GM12878 (cell line): Measurements from ENCODE around the gene HSBP1. TPM values are rescaled to one million over a fixed set of nuclear protein-coding genes. Genes with fewer than 3 reads are reported as not detected.
A peak's percentile ranks its signal among the peaks of the same experiment; 100 is the strongest.

Experiments used
- ATAC-seq: fragments of 200-7000 bp; cut with Tn5 transposase; 3 replicates; pipeline ENCODE4 v1.9.1; 2020; ENCODE audit warnings: mild to moderate bottlenecking, moderate library complexity
- BruUV-seq: library from RNA; stranded (reverse); fragments of 400-500 nt; replicated peaks from 2 replicates; lab custom pipeline; 2021; lab: Mats Ljungman, UMichigan
- CTCF ChIA-PET: fragments of 300-600 bp; sonication (Branson Sonifier 250); formaldehyde crosslinking; extraction: SDS; loops from one replicate; lab custom pipeline; 2021; ENCODE audit warnings: inconsistent platforms; lab: Yijun Ruan, JAX
- POLR2A ChIA-PET: fragments of 350-600 bp; formaldehyde crosslinking; extraction: SDS; loops from one replicate; lab custom pipeline; 2021; ENCODE audit warnings: inconsistent platforms; lab: Charles Lee
- RAD21 ChIA-PET: fragments of 300-600 bp; sonication (Branson Sonifier 250); formaldehyde crosslinking; loops from one replicate; lab custom pipeline; 2023; ENCODE audit warnings: antibody characterized with exemption; ENCODE audit not compliant: unreplicated experiment; lab: Charles Lee
- SMC1A ChIA-PET: fragments of 300-600 bp; sonication (Branson Sonifier 250); formaldehyde crosslinking; loops from one replicate; lab custom pipeline; 2023; ENCODE audit not compliant: unreplicated experiment, uncharacterized antibody; lab: Charles Lee
- DNase-seq: peaks from one replicate; pipeline ENCODE4 v3.0.0-alpha.2; 2011; ENCODE audit warnings: low read depth, low spot score
- FAIRE-seq: peaks from 3 replicates; lab custom pipeline; 2011; peaks lifted over from hg19 to GRCh38; lab: Jason Lieb, UNC
- H2AFZ ChIP-seq: 2 replicates; pipeline ENCODE4 v1.6.0; 2011; ENCODE audit warnings: low read depth, low read length, control low read depth; ENCODE audit not compliant: control insufficient read depth
- H3K27ac ChIP-seq: 2 replicates; pipeline ENCODE4 v1.5.1; 2011; ENCODE audit warnings: control low read depth; ENCODE audit not compliant: control insufficient read depth, insufficient read depth
- H3K27me3 ChIP-seq, 2 experiments: replicated peaks in 1 of 2; 2 replicates each; pipeline versions ENCODE4 v1.6.0 to v1.6.1; 2011; ENCODE audit warnings: low read length in 1 of 2; ENCODE audit not compliant: control insufficient read depth in 2 of 2, insufficient read depth in 2 of 2
- H3K36me3 ChIP-seq, 2 experiments: 2 replicates each; pipeline ENCODE4 v1.5.1; 2011; ENCODE audit warnings: low read length in 1 of 2; ENCODE audit not compliant: control insufficient read depth in 2 of 2, insufficient read depth in 2 of 2
- H3K4me1 ChIP-seq: 2 replicates; pipeline ENCODE4 v1.6.1; 2011; ENCODE audit warnings: mild to moderate bottlenecking, low read length, moderate library complexity, mixed read lengths; ENCODE audit not compliant: control insufficient read depth, insufficient read depth
- H3K4me2 ChIP-seq: 2 replicates; pipeline ENCODE4 v1.6.0; 2011; ENCODE audit warnings: control low read depth; ENCODE audit not compliant: control insufficient read depth, insufficient read depth
- H3K4me3 ChIP-seq: fragments of 200-600 bp; sonication (generic); 2 replicates; pipeline ENCODE4 v1.5.1; 2016
- H3K79me2 ChIP-seq: 2 replicates; pipeline ENCODE4 v1.6.0; 2011; ENCODE audit warnings: low read length; ENCODE audit not compliant: control insufficient read depth, insufficient read depth
- H3K9ac ChIP-seq: 2 replicates; pipeline ENCODE4 v1.8.0; 2011; ENCODE audit warnings: low read length, control low read depth, mixed read lengths; ENCODE audit not compliant: control insufficient read depth, insufficient read depth
- H3K9me3 ChIP-seq: replicated peaks from 3 replicates; pipeline ENCODE4 v1.5.1; 2011; ENCODE audit warnings: mild to moderate bottlenecking, low read length; ENCODE audit not compliant: control insufficient read depth, insufficient read depth
- H4K20me1 ChIP-seq: 2 replicates; pipeline ENCODE4 v1.6.0; 2011; ENCODE audit not compliant: control insufficient read depth, insufficient read depth
- HDGF ChIP-seq: fragments of 450-650 bp; IDR thresholded peaks from 2 replicates; pipeline ENCODE4 v1.6.1; 2016; ENCODE audit warnings: antibody characterized with exemption
- MTA2 ChIP-seq: fragments of 450-650 bp; IDR thresholded peaks from 2 replicates; pipeline ENCODE4 v1.6.1; 2016; ENCODE audit warnings: low read depth, mild to moderate bottlenecking, moderate library complexity
- PAX8 ChIP-seq: fragments of 450-650 bp; IDR thresholded peaks from 2 replicates; pipeline ENCODE4 v1.6.1; 2017; ENCODE audit warnings: mild to moderate bottlenecking, moderate library complexity
- RAD21 ChIP-seq: IDR thresholded peaks from 2 replicates; pipeline ENCODE4 v1.6.1; 2011; ENCODE audit warnings: mild to moderate bottlenecking, low read depth, low read length, moderate library complexity; ENCODE audit not compliant: insufficient read depth
- SPI1 ChIP-seq: IDR thresholded peaks from 2 replicates; pipeline ENCODE4 v1.6.1; 2011; ENCODE audit warnings: low read depth, mild to moderate bottlenecking, low read length, moderate library complexity, borderline replicate concordance; ENCODE audit not compliant: insufficient read depth
- TCF12 ChIP-seq: IDR thresholded peaks from 2 replicates; pipeline ENCODE4 v1.6.1; 2011; ENCODE audit warnings: low read depth, mild to moderate bottlenecking, low read length
- ZNF384 ChIP-seq: IDR thresholded peaks from 2 replicates; pipeline ENCODE4 v1.6.1; 2012; ENCODE audit warnings: low read depth, mild to moderate bottlenecking, low read length, improper control_type of control experiment, borderline replicate concordance
- WGBS: methylation state at CpG from one replicate; pipeline ENCODE4 v1.1.6; 2016; ENCODE audit warnings: low lambda C conversion rate; ENCODE audit not compliant: insufficient replicate concordance, insufficient coverage; ENCODE audit errors: missing lambda C conversion rate; 5-methylcytosine and 5-hydroxymethylcytosine counted together
- in situ Hi-C: fragments of 300-500 bp; cut with MboI; formaldehyde crosslinking; loops from 9 replicates; pipeline ENCODE4 v1.14.3; 2018; ENCODE audit warnings: mixed read lengths
- intact Hi-C: fragments of 100-400 bp; cut with micrococcal nuclease; formaldehyde crosslinking; loops from one replicate; pipeline ENCODE4 v1.14.2; 2022; ENCODE audit not compliant: unreplicated experiment
- polyA plus RNA-seq, 11 experiments: library from polyadenylated mRNA; depleted of rRNA in 4 of 11; unstranded in 6 of 11; stranded (reverse) in 5 of 11; fragments of >200 nt; fragmentation: Nextera tagmentation in 4 of 11; fragmentation: Illumina TruSeq in 1 of 11; extraction: Ambion mirVana in 4 of 11; extraction: Trizol in 1 of 11; gene quantifications; 1 replicate in 1 of 11; 2 replicates in 10 of 11; pipeline versions ENCODE4 v1.2.1 to v1.2.3, GENCODE V29; 2011 to 2016; ENCODE audit warnings: inconsistent platforms in 2 of 11, missing spikeins in 2 of 11, low read depth in 1 of 11
- total RNA-seq, 4 experiments: library from RNA; depleted of rRNA in 3 of 4; stranded (reverse); fragments of >200 nt in 3 of 4; fragmentation: Illumina TruSeq in 1 of 4; extraction: Trizol in 1 of 4; gene quantifications; 2 replicates each; pipeline versions ENCODE4 v1.2.1 to v1.2.3, GENCODE V29; 2013 to 2021

Gene HSBP1
- total and polyA plus RNA-seq, 10 of the 15 experiments (the other 5 are each of a cell fraction or from before 2014, with no cell fraction given): 26.6 to 263 (median 95.7) TPM

GRCh38 chr16:83768986-83769385, 38.8 kb upstream of the HSBP1 start:
- DNase-seq (no peak), FAIRE-seq (no peak), ATAC-seq (no peak)
- RAD21 ChIA-PET: no interaction called here
- SMC1A ChIA-PET: no interaction called here
- TF ChIP-seq PAX8 (no peak), RAD21 (no peak), MTA2 (no peak), ZNF384 (no peak)
- 13% methylated on average over 2 of the region's 2 CpGs for WGBS
- H3K79me2 ChIP-seq: no peaks in the 10 kb centered on the region
- H2AFZ ChIP-seq: peak overlapping the region; percentile 18; the same call in 1 of the 2 replicates
- H3K9ac ChIP-seq: no peak overlapping the region
- BruUV-seq: no TSS peak
- no peak overlapping the region for H3K4me3 ChIP-seq
- no peaks in the 10 kb centered on the region for H4K20me1 ChIP-seq
- CTCF ChIA-PET: interaction anchor here (1.5 kb wide), 1 partner anchor 54 kb away, joined by 4 read pairs; no protein-coding TSS in a partner anchor
- in situ Hi-C loops: no loop called here
- no peak overlapping the region for H3K27ac ChIP-seq
- no peaks in the 10 kb centered on the region for H3K36me3 ChIP-seq
- H3K4me1 ChIP-seq: no peaks in the 10 kb centered on the region
- no peaks in the 10 kb centered on the region; a peak in 1 of 4 replicates for H3K27me3 ChIP-seq
- H3K4me2 ChIP-seq: no peak overlapping the region
- POLR2A ChIA-PET: no interaction called here
- intact Hi-C loops: no loop called here
- H3K9me3 ChIP-seq: no peaks in the 10 kb centered on the region

GRCh38 chr16:83769397-83770008, 38.3 kb upstream of the HSBP1 start:
- RAD21 ChIA-PET: no interaction called here
- POLR2A ChIA-PET: no interaction called here
- Histone ChIP-seq H4K20me1 (no peaks in the 10 kb centered on the region), H3K36me3 (no peaks in the 10 kb centered on the region), H3K4me2 (no peak overlapping the region), H3K27me3 (no peaks in the 10 kb centered on the region; a peak in 1 of 4 replicates), H2AFZ (peak overlapping the region; percentile 18; the same call in 1 of the 2 replicates), H3K79me2 (no peaks in the 10 kb centered on the region), H3K4me3 (no peak overlapping the region), H3K9ac (no peak overlapping the region), H3K9me3 (no peaks in the 10 kb centered on the region), H3K4me1 (no peaks in the 10 kb centered on the region), H3K27ac (no peak overlapping the region)
- 21% methylated on average over 5 of the region's 5 CpGs for WGBS
- intact Hi-C loops: no loop called here
- CTCF ChIA-PET: interaction anchor here (1.5 kb wide), 1 partner anchor 54 kb away, joined by 4 read pairs; no protein-coding TSS in a partner anchor
- SMC1A ChIA-PET: no interaction called here
- no TSS peak for BruUV-seq
- in situ Hi-C loops: no loop called here
- DNase-seq (no peak), ATAC-seq (peak; percentile 54), FAIRE-seq (no peak)
- TF ChIP-seq SPI1 (peak; percentile 84), HDGF (no peak), TCF12 (no peak)
